ENCODE measurements around the gene LDLRAP1. TPM values are rescaled to one million over a fixed set of nuclear protein-coding genes. Genes with fewer than 3 reads are reported as not detected.

Gene LDLRAP1
- total RNA-seq, 2 donors from 2014 or later, result 37.8 to 56.3 TPM

DNA sequence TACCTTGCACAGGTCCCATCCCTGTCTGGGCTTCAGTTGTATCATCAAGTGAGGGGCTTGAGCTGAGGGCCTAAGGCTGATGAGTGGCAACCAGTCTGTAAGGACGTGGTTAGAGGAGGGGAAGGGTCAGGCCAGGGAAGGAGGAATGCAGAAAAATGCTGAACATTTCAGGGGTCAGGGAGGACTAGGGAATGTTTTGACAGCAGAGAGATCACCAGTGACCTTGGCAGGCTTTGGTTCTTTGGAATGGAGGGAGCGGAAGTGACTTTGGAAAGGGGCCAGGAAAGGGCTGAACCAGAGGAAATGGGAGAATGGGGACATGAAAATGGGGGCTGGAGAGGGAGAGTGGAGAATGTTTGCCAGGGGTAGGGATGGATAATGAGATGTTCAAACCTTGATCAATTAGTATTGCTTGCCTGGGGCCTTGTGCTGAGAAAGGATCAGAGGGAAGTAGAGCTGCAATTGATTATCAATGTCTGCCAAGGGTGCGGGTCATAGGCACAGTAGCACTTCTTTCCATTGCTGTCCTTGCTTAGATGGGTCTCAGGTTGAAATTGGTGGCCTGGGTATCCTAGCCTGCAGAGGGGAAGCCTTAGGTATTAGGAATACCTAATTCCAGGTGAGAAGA, 7.4 kb downstream of the LDLRAP1 start:
- intact Hi-C loops (cut with DNase I), result no loop called here
- no peaks in the 10 kb centered on the region for H3K9me3 ChIP-seq
- H3K27ac ChIP-seq, result no peak overlapping the region
- DNase-seq (ENCODE audit: low spot score), result no peak
- no peaks in the 10 kb centered on the region for H3K27me3 ChIP-seq (replicated peaks; ENCODE audit: insufficient read depth)
- 88% methylated on average over 3 of the region's 3 CpGs for WGBS
- no peaks in the 10 kb centered on the region for H3K4me1 ChIP-seq (replicated peaks)
- no peaks in the 10 kb centered on the region for H3K36me3 ChIP-seq
- TF ChIP-seq POLR2A (IDR thresholded peaks at IDR 0.05) (no peak), POLR2AphosphoS5 (IDR thresholded peaks at IDR 0.05) (no peak)
- TF ChIP-seq, protein P1, sequence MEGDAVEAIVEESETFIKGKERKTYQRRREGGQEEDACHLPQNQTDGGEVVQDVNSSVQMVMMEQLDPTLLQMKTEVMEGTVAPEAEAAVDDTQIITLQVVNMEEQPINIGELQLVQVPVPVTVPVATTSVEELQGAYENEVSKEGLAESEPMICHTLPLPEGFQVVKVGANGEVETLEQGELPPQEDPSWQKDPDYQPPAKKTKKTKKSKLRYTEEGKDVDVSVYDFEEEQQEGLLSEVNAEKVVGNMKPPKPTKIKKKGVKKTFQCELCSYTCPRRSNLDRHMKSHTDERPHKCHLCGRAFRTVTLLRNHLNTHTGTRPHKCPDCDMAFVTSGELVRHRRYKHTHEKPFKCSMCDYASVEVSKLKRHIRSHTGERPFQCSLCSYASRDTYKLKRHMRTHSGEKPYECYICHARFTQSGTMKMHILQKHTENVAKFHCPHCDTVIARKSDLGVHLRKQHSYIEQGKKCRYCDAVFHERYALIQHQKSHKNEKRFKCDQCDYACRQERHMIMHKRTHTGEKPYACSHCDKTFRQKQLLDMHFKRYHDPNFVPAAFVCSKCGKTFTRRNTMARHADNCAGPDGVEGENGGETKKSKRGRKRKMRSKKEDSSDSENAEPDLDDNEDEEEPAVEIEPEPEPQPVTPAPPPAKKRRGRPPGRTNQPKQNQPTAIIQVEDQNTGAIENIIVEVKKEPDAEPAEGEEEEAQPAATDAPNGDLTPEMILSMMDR (IDR thresholded peaks at IDR 0.05), result no peak
- H3K4me3 ChIP-seq, result no peak overlapping the region

DNA sequence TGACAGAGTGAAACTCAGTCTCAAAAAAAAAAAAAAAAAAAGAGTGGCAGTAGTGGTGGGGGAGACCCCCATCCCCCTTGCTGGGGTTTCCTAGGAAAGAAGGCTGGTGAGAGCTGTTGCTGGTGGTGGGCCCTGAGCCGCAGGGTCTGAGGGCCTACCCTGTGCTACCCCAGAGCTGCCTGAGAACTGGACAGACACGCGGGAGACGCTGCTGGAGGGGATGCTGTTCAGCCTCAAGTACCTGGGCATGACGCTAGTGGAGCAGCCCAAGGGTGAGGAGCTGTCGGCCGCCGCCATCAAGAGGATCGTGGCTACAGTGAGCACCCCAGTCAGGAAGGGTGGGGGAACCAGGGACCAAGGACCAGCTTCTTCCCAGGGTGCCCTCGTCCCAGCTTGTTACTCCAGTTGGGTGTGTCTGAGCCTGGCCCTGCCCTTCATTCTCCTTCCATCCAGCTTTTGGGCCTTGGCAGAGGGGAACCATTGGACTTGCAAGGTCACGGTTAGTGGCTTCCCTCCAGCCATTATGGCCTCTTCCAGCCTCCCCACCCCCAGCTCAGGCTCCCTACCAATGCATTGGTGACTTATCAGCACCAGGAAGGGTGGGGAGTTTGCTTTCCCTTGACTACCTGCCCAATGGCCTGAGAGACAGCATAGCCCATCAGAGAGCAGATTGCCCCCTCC, 10.5 kb downstream of the LDLRAP1 start:
- H3K4me1 ChIP-seq (replicated peaks), result no peaks in the 10 kb centered on the region
- no peak for TF ChIP-seq POLR2A (IDR thresholded peaks at IDR 0.05)
- no peak for TF ChIP-seq POLR2AphosphoS5 (IDR thresholded peaks at IDR 0.05)
- H3K4me3 ChIP-seq, result no peak overlapping the region
- DNase-seq (ENCODE audit: low spot score), result no peak
- H3K36me3 ChIP-seq, result no peaks in the 10 kb centered on the region
- WGBS, result 92% methylated on average over 11 of the region's 11 CpGs
- no peaks in the 10 kb centered on the region for H3K9me3 ChIP-seq
- no peaks in the 10 kb centered on the region for H3K27me3 ChIP-seq (replicated peaks; ENCODE audit: insufficient read depth)
- H3K27ac ChIP-seq, result no peak overlapping the region
- intact Hi-C loops (cut with DNase I), result no loop called here

DNA sequence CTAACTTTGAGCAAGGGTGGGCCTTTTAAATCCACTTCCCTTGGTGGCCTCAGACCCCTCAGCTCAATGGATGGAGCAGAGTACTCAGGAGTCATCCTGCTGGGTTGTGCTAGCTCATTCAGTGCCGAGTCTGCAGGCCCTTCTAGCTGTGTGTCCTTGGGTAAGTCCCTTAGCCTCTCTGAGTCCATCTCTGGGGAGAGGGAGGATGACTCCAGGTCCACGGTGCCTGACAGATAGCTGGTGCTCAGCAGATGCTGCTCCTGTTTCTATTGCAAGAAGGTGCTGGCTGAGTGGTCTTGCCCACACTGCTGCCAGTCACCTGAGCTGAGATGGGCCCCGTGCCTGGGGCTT, 11.0 kb downstream of the LDLRAP1 start:
- H3K27me3 ChIP-seq (replicated peaks; ENCODE audit: insufficient read depth), result no peaks in the 10 kb centered on the region
- H3K9me3 ChIP-seq, result no peaks in the 10 kb centered on the region
- TF ChIP-seq, protein P1 (IDR thresholded peaks at IDR 0.05), result no peak
- TF ChIP-seq POLR2A (IDR thresholded peaks at IDR 0.05) (no peak), POLR2AphosphoS5 (IDR thresholded peaks at IDR 0.05) (no peak)
- 96% methylated on average over 3 of the region's 3 CpGs for WGBS
- no peaks in the 10 kb centered on the region for H3K36me3 ChIP-seq
- DNase-seq (ENCODE audit: low spot score), result no peak
- no peak overlapping the region for H3K4me3 ChIP-seq
- intact Hi-C loops (cut with DNase I), result no loop called here
- H3K27ac ChIP-seq, result no peak overlapping the region
- no peaks in the 10 kb centered on the region for H3K4me1 ChIP-seq (replicated peaks)

DNA sequence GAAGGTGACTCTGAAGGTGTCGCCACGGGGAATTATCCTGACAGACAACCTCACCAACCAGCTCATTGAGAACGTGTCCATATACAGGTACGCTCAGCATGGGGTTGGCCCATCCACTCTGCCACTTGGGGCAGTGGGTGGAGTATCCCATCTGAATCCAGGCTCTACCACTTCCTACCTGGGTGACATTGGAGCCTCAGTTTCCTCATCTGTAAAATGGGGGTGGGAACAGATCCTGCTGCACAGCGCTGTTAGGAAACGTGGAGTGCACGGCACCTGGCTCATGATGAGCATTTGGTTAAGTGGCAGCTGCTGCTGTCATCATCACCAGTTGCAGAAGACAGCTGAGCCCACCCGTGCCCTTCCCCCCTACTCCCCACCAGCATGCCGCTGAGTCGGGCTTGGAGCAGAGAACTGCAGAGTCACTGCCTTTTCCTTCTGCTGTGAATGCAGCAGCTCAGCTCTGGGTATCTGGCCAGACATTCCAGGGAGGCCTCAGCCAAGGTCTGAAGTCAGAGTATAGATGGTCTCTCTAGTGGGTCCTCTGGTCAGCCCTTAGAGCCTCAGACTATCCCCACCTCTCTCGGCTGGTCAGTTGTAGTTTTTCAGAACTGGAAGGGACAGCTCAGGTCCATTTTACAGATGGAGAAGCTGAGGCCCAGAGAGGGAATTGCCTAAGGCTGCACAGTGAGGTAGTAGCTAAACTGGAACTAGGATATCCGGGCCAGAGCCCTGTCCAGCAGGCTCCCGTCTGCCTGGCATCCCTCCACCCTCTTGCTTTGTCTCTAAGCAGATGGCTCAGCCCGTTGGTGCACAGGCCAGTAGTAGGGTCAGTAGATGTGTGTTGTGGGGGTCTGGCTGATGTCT, 11.7 kb downstream of the LDLRAP1 start:
- Histone ChIP-seq H3K9me3 (no peaks in the 10 kb centered on the region), H3K27me3 (replicated peaks; ENCODE audit: insufficient read depth) (no peaks in the 10 kb centered on the region), H3K4me3 (no peak overlapping the region), H3K27ac (no peak overlapping the region), H3K4me1 (replicated peaks) (no peaks in the 10 kb centered on the region), H3K36me3 (no peaks in the 10 kb centered on the region)
- TF ChIP-seq, protein P1 (IDR thresholded peaks at IDR 0.05), result no peak
- TF ChIP-seq POLR2A (IDR thresholded peaks at IDR 0.05), result no peak
- TF ChIP-seq POLR2AphosphoS5 (IDR thresholded peaks at IDR 0.05), result no peak
- intact Hi-C loops (cut with DNase I), result no loop called here
- WGBS, result 88% methylated on average over 14 of the region's 14 CpGs
- DNase-seq (ENCODE audit: low spot score), result no peak

DNA sequence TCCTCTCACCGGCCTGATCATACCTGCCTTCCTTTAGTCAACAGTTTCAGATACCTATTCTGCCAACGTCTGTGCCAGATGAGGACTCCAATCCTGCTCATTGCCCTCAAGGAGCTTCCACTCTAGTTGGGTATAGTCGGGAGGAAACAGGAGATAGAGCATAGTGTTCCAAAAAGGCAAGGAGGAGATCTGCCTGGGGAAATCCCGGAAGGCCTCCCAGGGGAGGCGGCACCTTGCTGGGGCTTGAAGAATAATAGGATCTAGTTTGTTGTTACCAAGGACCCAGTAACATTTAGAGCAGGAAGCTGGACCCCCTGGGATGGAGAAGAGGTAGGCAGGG, 12.3 kb downstream of the LDLRAP1 start:
- Histone ChIP-seq H3K4me1 (replicated peaks) (no peaks in the 10 kb centered on the region), H3K9me3 (no peaks in the 10 kb centered on the region), H3K36me3 (no peaks in the 10 kb centered on the region), H3K4me3 (no peak overlapping the region), H3K27ac (peak overlapping the region in 1 of 2 donors; percentile 11), H3K27me3 (replicated peaks; ENCODE audit: insufficient read depth) (no peaks in the 10 kb centered on the region)
- DNase-seq (ENCODE audit: low spot score), result no peak
- no peak for TF ChIP-seq POLR2AphosphoS5 (IDR thresholded peaks at IDR 0.05)
- intact Hi-C loops (cut with DNase I), result no loop called here
- 91% methylated on average over 5 of the region's 5 CpGs for WGBS

Measured in prostate gland (tissue), 2 donors.